HG03565 (cell line): Measurements from ENCODE around the gene SAP30L.

Experiments
- ATAC-seq: cut with Tn5 transposase; IDR thresholded peaks from one replicate; pipeline ENCODE4 v1.9.1; 2021; ENCODE audit warnings: mild to moderate bottlenecking, moderate library complexity; ENCODE audit not compliant: unreplicated experiment

SAP30L gene

GRCh38 chr5:154506049-154506715, 60.4 kb downstream of the SAP30L start:
- ATAC-seq, result no peak

- ATAC-seq, result no peak
Measured at GRCh38 chr5:154506716-154507080, 60.9 kb downstream of the SAP30L start.

DNA sequence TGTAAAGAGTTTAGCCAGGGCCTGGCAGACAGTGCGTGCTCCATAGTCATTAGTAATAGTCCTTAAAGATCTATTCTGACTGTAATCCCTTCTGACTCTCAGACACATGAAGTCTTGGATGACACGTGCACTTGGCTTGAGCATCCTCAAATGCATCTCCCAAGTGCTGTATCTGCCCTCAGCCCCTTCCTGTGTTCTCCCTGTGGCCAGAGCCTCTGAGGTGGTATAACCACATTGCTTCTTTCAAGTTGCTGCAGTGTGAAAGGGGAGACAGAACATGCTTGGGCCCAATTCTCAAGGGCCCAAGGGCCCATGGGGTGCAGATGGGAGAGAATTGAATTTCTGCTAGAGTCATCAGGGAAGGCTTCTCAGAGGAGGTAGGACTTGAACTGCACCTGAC, 62.3 kb downstream of the SAP30L start:
- ATAC-seq, result no peak

DNA sequence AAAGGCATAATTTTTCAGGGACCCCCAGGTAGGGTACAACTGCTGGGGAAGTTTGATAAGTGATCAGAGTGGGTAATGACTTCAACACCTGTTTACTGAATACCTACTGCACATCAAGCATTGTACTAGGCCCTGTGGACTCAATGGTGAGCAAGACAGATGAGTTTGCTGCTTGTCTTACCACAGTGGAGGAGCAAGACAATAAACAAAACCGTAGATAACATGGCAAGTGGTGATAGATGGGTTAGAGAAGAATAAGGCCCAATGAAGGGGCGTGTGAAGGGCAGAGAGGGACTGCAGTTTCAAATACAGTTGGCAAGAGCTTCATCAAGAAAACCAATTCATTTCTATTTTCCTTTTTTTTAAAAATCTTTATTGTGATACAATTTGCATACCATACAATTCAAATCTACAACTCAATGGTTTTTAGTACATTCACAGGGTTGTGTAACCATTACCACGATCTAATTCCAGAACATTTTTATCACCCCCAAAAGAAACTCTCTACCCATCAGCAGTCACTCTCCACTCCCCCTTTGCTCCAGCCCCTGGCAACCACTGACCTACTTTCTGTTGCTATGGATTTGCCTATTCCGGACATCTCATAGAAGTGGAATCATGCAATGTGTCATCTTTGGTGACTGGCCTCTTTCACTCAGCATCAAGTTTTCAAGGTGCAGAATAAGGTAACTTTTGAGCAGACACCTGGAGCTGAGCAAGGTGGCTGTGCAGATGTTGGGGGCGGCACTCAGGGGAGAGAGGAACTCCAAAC, 64.2 kb downstream of the SAP30L start:
- ATAC-seq, result no peak
